CD4-positive, alpha-beta T cell (primary cell): ENCODE measurements around the gene HIVEP1. TPM values are rescaled to one million over a fixed set of nuclear protein-coding genes. Genes with fewer than 3 reads are reported as not detected.

Source experiments
- ATAC-seq: fragments of 200-7000 bp; cut with Tn5 transposase; one replicate; pipeline ENCODE4 v1.10.0; 2022; ENCODE audit warnings: mild to moderate bottlenecking; ENCODE audit not compliant: poor library complexity
- CTCF ChIA-PET: fragments of 350-600 bp; sonication (Branson Sonifier 250); formaldehyde crosslinking; loops from one replicate; lab custom pipeline; 2021; ENCODE audit warnings: antibody characterized with exemption, inconsistent platforms; lab: Charles Lee
- POLR2A ChIA-PET: fragments of 350-600 bp; sonication (Branson Sonifier 250); formaldehyde crosslinking; loops from one replicate; lab custom pipeline; 2021; ENCODE audit warnings: antibody characterized with exemption, inconsistent platforms; lab: Charles Lee
- DNase-seq, 14 experiments: peaks; one replicate each; pipeline ENCODE4 v3.0.0-alpha.2; 2013 to 2020; ENCODE audit warnings: mixed read lengths in 2 of 14
- H3K27ac ChIP-seq, 2 donors: one replicate each; pipeline versions ENCODE4 v1.5.1 to v1.7.0; 2013; ENCODE audit warnings: low read length in 2 of 2, low read depth in 1 of 2, mild to moderate bottlenecking in 1 of 2
- H3K27me3 ChIP-seq, 2 experiments: 1 replicate in 1 of 2; 2 replicates in 1 of 2; pipeline versions ENCODE4 v1.6.1 to v1.7.0; 2013; ENCODE audit warnings: low read length in 2 of 2, control low read depth in 1 of 2, mild to moderate bottlenecking in 1 of 2, moderate library complexity in 1 of 2; ENCODE audit not compliant: insufficient read depth in 2 of 2, control insufficient read depth in 1 of 2
- H3K36me3 ChIP-seq: one replicate; pipeline ENCODE4 v1.6.1; 2013; ENCODE audit warnings: low read length, control low read depth; ENCODE audit not compliant: insufficient read depth
- H3K4me1 ChIP-seq: one replicate; pipeline ENCODE4 v1.6.1; 2013; ENCODE audit warnings: low read length, control low read depth; ENCODE audit not compliant: insufficient read depth
- H3K4me3 ChIP-seq: one replicate; pipeline ENCODE4 v1.5.1; 2013; ENCODE audit warnings: mild to moderate bottlenecking, low read length, moderate library complexity
- H3K9me3 ChIP-seq, 2 experiments: 1 replicate in 1 of 2; 2 replicates in 1 of 2; pipeline versions ENCODE4 v1.6.1 to v1.7.0; 2013; ENCODE audit warnings: low read length in 2 of 2, mild to moderate bottlenecking in 2 of 2, control low read depth in 1 of 2, moderate library complexity in 1 of 2; ENCODE audit not compliant: control insufficient read depth in 1 of 2, insufficient read depth in 1 of 2
- H3K27ac Mint-ChIP-seq: one replicate; pipeline ENCODE4 v1.8.0; 2020; ENCODE audit warnings: mixed read lengths
- H3K27me3 Mint-ChIP-seq: one replicate; pipeline ENCODE4 v1.8.0; 2021; ENCODE audit warnings: mixed read lengths
- H3K36me3 Mint-ChIP-seq: one replicate; pipeline ENCODE4 v1.8.0; 2021; ENCODE audit warnings: low read depth, mixed read lengths
- H3K4me1 Mint-ChIP-seq: one replicate; pipeline ENCODE4 v1.8.0; 2021; ENCODE audit warnings: low read depth, mixed read lengths
- H3K4me3 Mint-ChIP-seq: one replicate; pipeline ENCODE4 v1.8.0; 2020; ENCODE audit warnings: mild to moderate bottlenecking, mixed read lengths
- H3K9me3 Mint-ChIP-seq: one replicate; pipeline ENCODE4 v1.8.0; 2020; ENCODE audit warnings: mixed read lengths
- CTCF ChIP-seq: fragments of 200-600 bp; IDR thresholded peaks from one replicate; pipeline ENCODE4 v1.8.0; 2022; ENCODE audit warnings: antibody characterized with exemption, mild to moderate bottlenecking
- intact Hi-C, 2 experiments: fragments of 100-400 bp; cut with DNase I in 1 of 2; cut with micrococcal nuclease in 1 of 2; formaldehyde crosslinking; loops; one replicate each; pipeline versions ENCODE4 v1.15.1 to v1.9.0; 2023 to 2025; cut with DNase I, micrococcal nuclease
- total RNA-seq, 174 experiments: library from RNA in 2 of 174; stranded (reverse) in 2 of 174; gene quantifications; one replicate each; pipeline ENCODE4 v1.2.3 and lab custom pipeline; 2021 to 2026

Gene HIVEP1
- total RNA-seq, 2 experiments from 2014 or later = 76.3 to 78.8 TPM

GRCh38 chr6:12110523-12111362, 98.6 kb downstream of the HIVEP1 start:
- H3K27me3 ChIP-seq = no peaks in the 10 kb centered on the region
- H3K9me3 ChIP-seq = peaks cover 0 to 3% of the 10 kb centered on the region in 2 experiments
- peak overlapping the region; percentile 23 for H3K4me3 Mint-ChIP-seq
- ATAC-seq = peak; percentile 54
- no peaks in the 10 kb centered on the region for H3K27me3 Mint-ChIP-seq
- peak overlapping the region in 1 of 2 donors; percentile 19 for H3K27ac ChIP-seq
- TF ChIP-seq CTCF = no peak
- H3K36me3 ChIP-seq = peaks cover 4% of the 10 kb centered on the region
- no peaks in the 10 kb centered on the region for H3K9me3 Mint-ChIP-seq
- CTCF ChIA-PET = interaction anchor here (0.9 kb wide), 1 partner anchor 12 kb away, joined by 3 read pairs; no protein-coding TSS in a partner anchor
- H3K4me1 Mint-ChIP-seq = peaks cover 71% of the 10 kb centered on the region
- DNase-seq = peak in 3 of 14 experiments; percentile 36 to 54 (median 44)
- no peak overlapping the region for H3K4me3 ChIP-seq
- POLR2A ChIA-PET = interaction anchor here (0.7 to 1.2 kb wide), 5 partner anchors 9 to 18 kb away, joined by 3 to 4 read pairs (median 3); no protein-coding TSS in a partner anchor
- H3K27ac Mint-ChIP-seq = peak overlapping the region; percentile 67
- peaks cover 58% of the 10 kb centered on the region for H3K36me3 Mint-ChIP-seq
- intact Hi-C loops = no loop called here
- peaks cover 38% of the 10 kb centered on the region for H3K4me1 ChIP-seq

GRCh38 chr6:12111363-12111670, 99.2 kb downstream of the HIVEP1 start:
- H3K36me3 Mint-ChIP-seq = peaks cover 64% of the 10 kb centered on the region
- H3K4me3 ChIP-seq = no peak overlapping the region
- intact Hi-C loops = no loop called here
- peaks cover 0 to 3% of the 10 kb centered on the region in 2 experiments for H3K9me3 ChIP-seq
- CTCF ChIA-PET = no interaction called here
- H3K27ac Mint-ChIP-seq = no peak overlapping the region
- POLR2A ChIA-PET = interaction anchor here (0.9 to 1.2 kb wide), 2 partner anchors 15 to 19 kb away, joined by 3 to 4 read pairs; no protein-coding TSS in a partner anchor
- H3K4me1 Mint-ChIP-seq = peaks cover 74% of the 10 kb centered on the region
- H3K4me1 ChIP-seq = peaks cover 38% of the 10 kb centered on the region
- no peaks in the 10 kb centered on the region for H3K9me3 Mint-ChIP-seq
- DNase-seq (no peak), ATAC-seq (no peak)
- no peak for TF ChIP-seq CTCF
- H3K27ac ChIP-seq = no peak overlapping the region
- H3K36me3 ChIP-seq = peaks cover 4% of the 10 kb centered on the region
- no peaks in the 10 kb centered on the region for H3K27me3 Mint-ChIP-seq
- H3K27me3 ChIP-seq = no peaks in the 10 kb centered on the region
- no peak overlapping the region for H3K4me3 Mint-ChIP-seq

- CTCF ChIA-PET = no interaction called here
- Histone ChIP-seq H3K27ac (no peak overlapping the region), H3K4me3 (no peak overlapping the region), H3K27me3 (no peaks in the 10 kb centered on the region), H3K4me1 (peaks cover 38% of the 10 kb centered on the region), H3K9me3 (peaks cover 3 to 7% of the 10 kb centered on the region in 2 experiments), H3K36me3 (peaks cover 4% of the 10 kb centered on the region)
- Mint-ChIP-seq H3K27ac (peak overlapping the region; percentile 4), H3K27me3 (no peaks in the 10 kb centered on the region), H3K36me3 (peaks cover 63% of the 10 kb centered on the region), H3K4me1 (peaks cover 62% of the 10 kb centered on the region), H3K9me3 (peaks cover 2% of the 10 kb centered on the region), H3K4me3 (no peak overlapping the region)
- no peak for ATAC-seq
- POLR2A ChIA-PET = interaction anchor here (0.7 kb wide), 1 partner anchor 131 kb away, joined by 4 read pairs; no protein-coding TSS in a partner anchor
- TF ChIP-seq CTCF = no peak
- intact Hi-C loops = no loop called here
- no peak for DNase-seq
Measured at GRCh38 chr6:12112540-12113189, 100.6 kb downstream of the HIVEP1 start.
